Vein endothelial cell (primary cell): ENCODE measurements around the gene CLGN. TPM values are rescaled to one million over a fixed set of nuclear protein-coding genes. Genes with fewer than 3 reads are reported as not detected.

Source experiments
- total RNA-seq: library from RNA; depleted of rRNA; stranded (reverse); fragments of >200 nt; gene quantifications from 2 replicates; pipeline ENCODE4 v1.2.3, GENCODE V29; 2012

Gene CLGN, protein sequence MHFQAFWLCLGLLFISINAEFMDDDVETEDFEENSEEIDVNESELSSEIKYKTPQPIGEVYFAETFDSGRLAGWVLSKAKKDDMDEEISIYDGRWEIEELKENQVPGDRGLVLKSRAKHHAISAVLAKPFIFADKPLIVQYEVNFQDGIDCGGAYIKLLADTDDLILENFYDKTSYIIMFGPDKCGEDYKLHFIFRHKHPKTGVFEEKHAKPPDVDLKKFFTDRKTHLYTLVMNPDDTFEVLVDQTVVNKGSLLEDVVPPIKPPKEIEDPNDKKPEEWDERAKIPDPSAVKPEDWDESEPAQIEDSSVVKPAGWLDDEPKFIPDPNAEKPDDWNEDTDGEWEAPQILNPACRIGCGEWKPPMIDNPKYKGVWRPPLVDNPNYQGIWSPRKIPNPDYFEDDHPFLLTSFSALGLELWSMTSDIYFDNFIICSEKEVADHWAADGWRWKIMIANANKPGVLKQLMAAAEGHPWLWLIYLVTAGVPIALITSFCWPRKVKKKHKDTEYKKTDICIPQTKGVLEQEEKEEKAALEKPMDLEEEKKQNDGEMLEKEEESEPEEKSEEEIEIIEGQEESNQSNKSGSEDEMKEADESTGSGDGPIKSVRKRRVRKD
- total RNA-seq = 0.67 and 0.98 TPM in 2 replicates

GRCh38 chr4:140427106-140427918 lies at the start of gene CLGN:
Gene CLGN, minus strand, starts transcription at chr4:140427648. Its CDS starts 14,570 bp downstream, at chr4:140413078.

GRCh38 chr4:140373328-140374129 lies 53.9 kb downstream of the CLGN start, which contains the start of gene SCOC:
Gene SCOC, plus strand, starts transcription at chr4:140373646. Its CDS starts 5,525 bp downstream, at chr4:140379171.

Other genes starting within 250 kb of the CLGN start
- gene SCOC, start 54.0 kb downstream of the CLGN start, total RNA-seq = 50.6 and 64.6 TPM in 2 replicates
- not detected in 2 replicates for gene MGAT4D, start 70.6 kb upstream of the CLGN start, total RNA-seq
- gene ELMOD2, start 96.5 kb upstream of the CLGN start, total RNA-seq = 19.5 and 20.6 TPM in 2 replicates
- not detected in 2 replicates for gene UCP1, start 141.3 kb upstream of the CLGN start, total RNA-seq